ENCODE data around the gene STIM2. TPM values are rescaled to one million over a fixed set of nuclear protein-coding genes. Genes with fewer than 3 reads are reported as not detected.

The STIM2 gene
- total and polyA plus RNA-seq, 2 donors (not counting 3 experiments of a cell fraction or from before 2014, with no cell fraction given): 21.0 to 21.2 TPM

GRCh38 chr4:27056281-27056680 is 195.6 kb downstream of the STIM2 start:
- TF ChIP-seq MYC (IDR thresholded peaks at IDR 0.05; ENCODE audit: low read depth, low read length) (no peak), POLR2A (IDR thresholded peaks at IDR 0.05; ENCODE audit: low read depth, low read length) (no peak), EZH2 (IDR thresholded peaks at IDR 0.05; ENCODE audit: borderline replicate concordance, low read depth, low read length, severe bottlenecking) (no peak), FOS (IDR thresholded peaks at IDR 0.05; ENCODE audit: borderline replicate concordance, insufficient read depth, low read length) (no peak), POLR2AphosphoS5 (IDR thresholded peaks at IDR 0.05; ENCODE audit: insufficient read depth, low read depth, low read length) (no peak), GATA2 (IDR thresholded peaks at IDR 0.05; ENCODE audit: insufficient read depth, insufficient read length, low read depth, low read length) (no peak), CTCF (IDR thresholded peaks at IDR 0.05; ENCODE audit: extremely low read depth in 1 of 2, insufficient read depth in 1 of 2, low read depth in 1 of 2, low read length in 2 of 2) (no peak), JUN (IDR thresholded peaks at IDR 0.05; ENCODE audit: borderline replicate concordance, insufficient read depth, insufficient read length, low read depth) (no peak), MAX (IDR thresholded peaks at IDR 0.05; ENCODE audit: insufficient read depth, insufficient read length) (no peak)
- intact Hi-C loops (cut with micrococcal nuclease) (no loop called here), dilution Hi-C loops (cut with MboI; ENCODE audit: extremely low pct_ligation_motif_present, low sequenced_read_pairs) (no loop called here)
- Histone ChIP-seq H3K9ac (replicated peaks; ENCODE audit: extremely low read depth, insufficient read depth, low read length) (no peak overlapping the region), H3K27me3 (ENCODE audit: control insufficient read depth in 2 of 2, insufficient read depth in 2 of 2, low read length in 2 of 2) (no peaks in the 10 kb centered on the region), H2AFZ (ENCODE audit: low read depth, low read length) (no peak overlapping the region), H3K79me2 (ENCODE audit: control insufficient read depth, insufficient read depth, low read length) (no peaks in the 10 kb centered on the region), H4K20me1 (replicated peaks; ENCODE audit: control insufficient read depth, extremely low read depth, insufficient read depth, low read length) (no peaks in the 10 kb centered on the region), H3K27ac (ENCODE audit: insufficient read depth, low read depth, low read length) (no peak overlapping the region), H3K4me2 (ENCODE audit: insufficient read depth, low read length) (no peak overlapping the region), H3K9me3 (replicated peaks; ENCODE audit: control insufficient read depth, insufficient read depth, low read length) (no peaks in the 10 kb centered on the region), H3K4me3 (replicated peaks in 1 of 3; ENCODE audit: insufficient read depth in 1 of 3, low read depth in 1 of 3, low read length in 3 of 3) (no peak overlapping the region), H3K9me1 (replicated peaks; ENCODE audit: control insufficient read depth, extremely low read depth, insufficient read depth, low read length) (no peaks in the 10 kb centered on the region), H3K36me3 (ENCODE audit: control insufficient read depth in 2 of 2, extremely low read depth in 1 of 2, insufficient read depth in 2 of 2, low read length in 2 of 2) (no peaks in the 10 kb centered on the region), H3K4me1 (ENCODE audit: control insufficient read depth, extremely low read depth, insufficient read depth, low read length) (no peaks in the 10 kb centered on the region)
- FAIRE-seq (no peak), DNase-seq (ENCODE audit: low read depth, low spot score) (no peak)
- no TSS peak for BruUV-seq (replicated peaks)
- POLR2A ChIA-PET: no interaction called here
- CTCF ChIA-PET: no interaction called here

Data from endothelial cell of umbilical vein (primary cell).